Endodermal cell (in vitro differentiated cells): ENCODE results near the gene MYL1. TPM values are rescaled to one million over a fixed set of nuclear protein-coding genes. Genes with fewer than 3 reads are reported as not detected.
A peak's percentile ranks its signal among the peaks of the same experiment; 100 is the strongest.

ENCODE experiments used
- DNase-seq: peaks from one replicate; pipeline ENCODE4 v3.0.0-alpha.2; 2017
- H3K27ac ChIP-seq: 2 replicates; pipeline ENCODE4 v1.5.1; 2013; ENCODE audit warnings: mild to moderate bottlenecking, low read depth, low read length, moderate library complexity
- H3K27me3 ChIP-seq: 2 replicates; pipeline ENCODE4 v1.6.1; 2013; ENCODE audit warnings: mild to moderate bottlenecking, low read length, moderate library complexity; ENCODE audit not compliant: insufficient read depth, control insufficient read depth, poor library complexity, severe bottlenecking
- H3K36me3 ChIP-seq: 2 replicates; pipeline ENCODE4 v1.7.0; 2013; ENCODE audit warnings: mild to moderate bottlenecking, low read length, moderate library complexity; ENCODE audit not compliant: control insufficient read depth, insufficient read depth
- H3K4me1 ChIP-seq: one replicate; pipeline ENCODE4 v1.7.0; 2013; ENCODE audit warnings: low read length; ENCODE audit not compliant: control insufficient read depth, insufficient read depth
- H3K4me3 ChIP-seq: 2 replicates; pipeline ENCODE4 v1.5.1; 2013; ENCODE audit warnings: mild to moderate bottlenecking, low read length, moderate library complexity
- H3K9ac ChIP-seq: 2 replicates; pipeline ENCODE4 v1.6.1; 2013; ENCODE audit warnings: mild to moderate bottlenecking, low read length, moderate library complexity; ENCODE audit not compliant: poor library complexity, severe bottlenecking; ENCODE audit errors: extremely low read depth
- H3K9me3 ChIP-seq: 2 replicates; pipeline ENCODE4 v1.6.1; 2013; ENCODE audit warnings: mild to moderate bottlenecking, low read length, moderate library complexity; ENCODE audit not compliant: control insufficient read depth
- H3K27ac Mint-ChIP-seq: 2 replicates; pipeline ENCODE4 v1.8.0; 2020; ENCODE audit warnings: mixed read lengths
- H3K27me3 Mint-ChIP-seq: 2 replicates; pipeline ENCODE4 v1.8.0; 2021; ENCODE audit warnings: mild to moderate bottlenecking, mixed read lengths; ENCODE audit not compliant: insufficient read depth
- H3K36me3 Mint-ChIP-seq: 2 replicates; pipeline ENCODE4 v1.8.0; 2020; ENCODE audit warnings: low read depth, mixed read lengths
- H3K4me1 Mint-ChIP-seq: 2 replicates; pipeline ENCODE4 v1.8.0; 2020; ENCODE audit warnings: mixed read lengths
- H3K4me3 Mint-ChIP-seq: 2 replicates; pipeline ENCODE4 v1.8.0; 2020; ENCODE audit warnings: mild to moderate bottlenecking, moderate library complexity, mixed read lengths
- H3K9me3 Mint-ChIP-seq: 2 replicates; pipeline ENCODE4 v1.8.0; 2020; ENCODE audit warnings: mild to moderate bottlenecking, mixed read lengths
- WGBS, 2 experiments: methylation state at CpG; one replicate each; pipeline versions ENCODE4 v1.1.5 to v1.1.7; 2013; ENCODE audit warnings: missing lambda C conversion rate in 2 of 2, mixed read lengths in 1 of 2; ENCODE audit not compliant: insufficient coverage in 1 of 2, insufficient read length in 1 of 2; 5-methylcytosine and 5-hydroxymethylcytosine counted together
- total RNA-seq, 2 donors: library from RNA; stranded (reverse); fragmentation: NEBNext Ultra II Directional in 1 of 2; extraction: Animal tissue kit (Norgen Biotek cat#: 25700) in 1 of 2; gene quantifications; 2 replicates in 1 of 2; 3 replicates in 1 of 2; pipeline ENCODE4 v1.2.1, GENCODE V29; 2021
- TF ChIP-seq, protein P1 (sequence below): fragments of 200-600 bp; sonication (generic); conservative IDR thresholded peaks from 2 replicates; pipeline ENCODE4 v1.5.0; 2021; ENCODE audit warnings: antibody characterized with exemption, mild to moderate bottlenecking

The MYL1 gene
- total RNA-seq, 2 donors from 2014 or later = not detected

DNA sequence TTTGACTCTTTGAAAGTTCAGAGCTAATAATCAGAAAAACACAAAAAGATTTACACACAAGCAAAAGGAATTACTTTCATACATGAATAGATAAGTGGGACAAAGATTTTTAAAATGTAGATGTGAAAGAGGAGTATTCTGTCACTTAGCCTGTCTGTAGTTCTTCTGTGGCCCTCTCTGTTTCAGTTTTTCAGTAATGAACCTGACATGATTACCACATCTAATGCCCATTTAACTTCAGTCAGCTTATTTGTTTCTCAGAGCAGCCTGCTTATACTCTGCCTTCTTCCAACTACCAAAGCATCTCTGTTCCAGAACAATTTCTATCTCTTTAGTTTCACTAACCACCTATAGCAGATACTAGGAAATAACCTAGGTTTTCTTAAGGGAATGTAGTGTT is 55.3 kb downstream of the MYL1 start:
- no peaks in the 10 kb centered on the region for H3K4me1 ChIP-seq
- no peak for DNase-seq
- TF ChIP-seq, protein P1, sequence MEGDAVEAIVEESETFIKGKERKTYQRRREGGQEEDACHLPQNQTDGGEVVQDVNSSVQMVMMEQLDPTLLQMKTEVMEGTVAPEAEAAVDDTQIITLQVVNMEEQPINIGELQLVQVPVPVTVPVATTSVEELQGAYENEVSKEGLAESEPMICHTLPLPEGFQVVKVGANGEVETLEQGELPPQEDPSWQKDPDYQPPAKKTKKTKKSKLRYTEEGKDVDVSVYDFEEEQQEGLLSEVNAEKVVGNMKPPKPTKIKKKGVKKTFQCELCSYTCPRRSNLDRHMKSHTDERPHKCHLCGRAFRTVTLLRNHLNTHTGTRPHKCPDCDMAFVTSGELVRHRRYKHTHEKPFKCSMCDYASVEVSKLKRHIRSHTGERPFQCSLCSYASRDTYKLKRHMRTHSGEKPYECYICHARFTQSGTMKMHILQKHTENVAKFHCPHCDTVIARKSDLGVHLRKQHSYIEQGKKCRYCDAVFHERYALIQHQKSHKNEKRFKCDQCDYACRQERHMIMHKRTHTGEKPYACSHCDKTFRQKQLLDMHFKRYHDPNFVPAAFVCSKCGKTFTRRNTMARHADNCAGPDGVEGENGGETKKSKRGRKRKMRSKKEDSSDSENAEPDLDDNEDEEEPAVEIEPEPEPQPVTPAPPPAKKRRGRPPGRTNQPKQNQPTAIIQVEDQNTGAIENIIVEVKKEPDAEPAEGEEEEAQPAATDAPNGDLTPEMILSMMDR = no peak
- no peaks in the 10 kb centered on the region for H3K9me3 Mint-ChIP-seq
- no peaks in the 10 kb centered on the region for H3K36me3 Mint-ChIP-seq
- H3K4me3 ChIP-seq = no peak overlapping the region
- no peaks in the 10 kb centered on the region for H3K27me3 Mint-ChIP-seq
- no peak overlapping the region for H3K27ac Mint-ChIP-seq
- no peaks in the 10 kb centered on the region for H3K36me3 ChIP-seq
- no peaks in the 10 kb centered on the region for H3K27me3 ChIP-seq
- H3K9me3 ChIP-seq = no peaks in the 10 kb centered on the region
- H3K27ac ChIP-seq = no peak overlapping the region
- no peak overlapping the region for H3K9ac ChIP-seq
- no peak overlapping the region for H3K4me3 Mint-ChIP-seq
- no peaks in the 10 kb centered on the region for H3K4me1 Mint-ChIP-seq

DNA sequence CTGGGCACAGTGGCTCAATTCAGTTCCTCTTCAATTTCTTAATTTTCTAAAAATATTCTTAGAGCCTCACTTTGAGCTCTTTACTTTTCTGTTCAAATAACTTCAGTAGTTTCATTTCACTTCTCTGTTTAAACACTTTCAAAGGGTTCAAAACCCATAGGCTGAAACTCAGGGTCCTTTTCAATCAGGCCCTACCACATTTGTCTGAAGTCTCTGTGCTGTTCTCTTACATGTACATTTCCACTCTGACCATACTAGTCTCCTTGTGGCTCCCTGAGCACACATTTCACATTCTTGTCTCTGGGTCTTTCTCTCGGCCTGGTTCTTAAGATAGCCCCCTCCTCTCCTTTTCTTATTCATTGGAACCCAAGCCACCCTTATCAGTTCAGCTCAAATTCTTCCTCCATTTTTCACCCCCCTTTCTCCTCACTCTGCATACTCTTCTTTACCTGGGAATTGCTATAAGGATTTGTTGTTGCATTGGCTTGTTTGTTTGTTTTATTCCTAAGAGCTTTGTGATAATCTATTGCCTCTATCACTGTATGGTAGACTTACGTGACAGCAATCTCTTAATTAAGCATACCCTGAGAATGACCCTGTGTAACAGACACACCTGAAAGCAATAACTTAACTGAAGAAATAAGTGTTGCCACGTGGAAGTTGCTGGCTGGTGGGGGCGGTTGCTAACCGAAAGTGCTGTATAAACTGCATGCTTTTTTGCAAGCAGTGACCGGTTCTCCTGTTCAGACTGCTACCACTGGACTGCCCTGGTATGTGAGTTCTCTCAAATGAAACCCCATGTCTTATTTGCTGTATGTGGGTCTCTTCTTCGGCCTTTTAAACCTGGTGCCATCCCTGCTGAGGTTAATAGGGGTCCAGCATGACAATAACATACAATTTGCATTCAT is 62.0 kb downstream of the MYL1 start:
- Mint-ChIP-seq H3K27me3 (no peaks in the 10 kb centered on the region), H3K4me3 (no peak overlapping the region), H3K27ac (peak overlapping the region; percentile 3), H3K4me1 (peaks cover 5% of the 10 kb centered on the region), H3K36me3 (no peaks in the 10 kb centered on the region), H3K9me3 (no peaks in the 10 kb centered on the region)
- no peaks in the 10 kb centered on the region for H3K9me3 ChIP-seq
- no peak overlapping the region for H3K4me3 ChIP-seq
- WGBS, 2 experiments = 85 to 86% methylated on average over 6 to 7 of the region's 7 CpGs
- DNase-seq = no peak
- H3K9ac ChIP-seq = no peak overlapping the region
- no peaks in the 10 kb centered on the region for H3K27me3 ChIP-seq
- H3K36me3 ChIP-seq = no peaks in the 10 kb centered on the region
- no peak overlapping the region for H3K27ac ChIP-seq
- no peaks in the 10 kb centered on the region for H3K4me1 ChIP-seq
- TF ChIP-seq, protein P1 = no peak

DNA sequence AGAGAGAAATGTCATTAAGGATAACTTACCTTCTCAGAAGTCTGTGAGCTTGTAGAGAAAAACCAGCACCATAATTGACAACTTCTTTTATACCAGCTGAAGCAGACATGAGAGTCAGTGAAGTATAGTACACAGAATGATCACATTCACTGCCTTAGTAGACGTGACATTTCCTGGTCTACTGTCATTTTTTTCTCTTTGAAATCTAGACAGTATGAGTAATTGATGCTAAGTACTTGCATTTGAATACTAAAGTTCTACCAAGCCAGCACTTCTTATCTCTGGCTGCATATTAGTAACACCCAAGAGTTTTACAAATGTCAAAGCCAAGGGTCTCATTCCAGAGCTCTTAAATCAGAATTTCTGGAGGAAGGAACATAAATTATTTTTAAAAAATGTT is 64.4 kb downstream of the MYL1 start:
- DNase-seq = no peak
- Histone ChIP-seq H3K4me1 (no peaks in the 10 kb centered on the region), H3K27ac (no peak overlapping the region), H3K27me3 (no peaks in the 10 kb centered on the region), H3K4me3 (no peak overlapping the region), H3K9me3 (peaks cover 10% of the 10 kb centered on the region), H3K9ac (no peak overlapping the region), H3K36me3 (no peaks in the 10 kb centered on the region)
- H3K27ac Mint-ChIP-seq = no peak overlapping the region
- TF ChIP-seq, protein P1 = no peak
- H3K9me3 Mint-ChIP-seq = peaks cover 16% of the 10 kb centered on the region
- H3K4me3 Mint-ChIP-seq = no peak overlapping the region
- peaks cover 2% of the 10 kb centered on the region for H3K36me3 Mint-ChIP-seq
- H3K4me1 Mint-ChIP-seq = peaks cover 5% of the 10 kb centered on the region
- H3K27me3 Mint-ChIP-seq = no peaks in the 10 kb centered on the region
- WGBS, 2 experiments = 83 to 94% methylated on average over 1 of the region's 1 CpG

Other genes with a start within 250 kb of the MYL1 start
- gene KANSL1L, start 143.8 kb downstream of the MYL1 start, total RNA-seq = 10 to 100 TPM; 26.6 to 31.3 TPM
- gene ACADL, start 89.7 kb downstream of the MYL1 start, total RNA-seq = 1 to 10 TPM in 1 of 2 donors, under 1 TPM in 1; 0.66 to 1.1 TPM
- gene LANCL1, start 161.6 kb upstream of the MYL1 start, total RNA-seq = 10 to 100 TPM; 68.4 to 88.1 TPM
- 10 to 100 TPM; 12.5 to 31.2 TPM for gene CPS1, start 241.4 kb upstream of the MYL1 start, total RNA-seq